DOHH2 (cell line): ENCODE data around the gene THRAP3.

Source experiments
- CTCF ChIP-seq: fragments of 200-600 bp; sonication (generic); IDR thresholded peaks from one replicate; pipeline ENCODE4 v1.5.1; 2014; ENCODE audit warnings: antibody characterized with exemption, mild to moderate bottlenecking, low read depth, low read length; ENCODE audit not compliant: poor library complexity, severe bottlenecking
- EZH2phosphoT487 ChIP-seq: fragments of 200-600 bp; sonication (generic); IDR thresholded peaks from 2 replicates; pipeline ENCODE4 v1.6.1; 2017; ENCODE audit warnings: borderline replicate concordance, mild to moderate bottlenecking, antibody characterized with exemption, low read length, moderate library complexity, mixed read lengths

DNA sequence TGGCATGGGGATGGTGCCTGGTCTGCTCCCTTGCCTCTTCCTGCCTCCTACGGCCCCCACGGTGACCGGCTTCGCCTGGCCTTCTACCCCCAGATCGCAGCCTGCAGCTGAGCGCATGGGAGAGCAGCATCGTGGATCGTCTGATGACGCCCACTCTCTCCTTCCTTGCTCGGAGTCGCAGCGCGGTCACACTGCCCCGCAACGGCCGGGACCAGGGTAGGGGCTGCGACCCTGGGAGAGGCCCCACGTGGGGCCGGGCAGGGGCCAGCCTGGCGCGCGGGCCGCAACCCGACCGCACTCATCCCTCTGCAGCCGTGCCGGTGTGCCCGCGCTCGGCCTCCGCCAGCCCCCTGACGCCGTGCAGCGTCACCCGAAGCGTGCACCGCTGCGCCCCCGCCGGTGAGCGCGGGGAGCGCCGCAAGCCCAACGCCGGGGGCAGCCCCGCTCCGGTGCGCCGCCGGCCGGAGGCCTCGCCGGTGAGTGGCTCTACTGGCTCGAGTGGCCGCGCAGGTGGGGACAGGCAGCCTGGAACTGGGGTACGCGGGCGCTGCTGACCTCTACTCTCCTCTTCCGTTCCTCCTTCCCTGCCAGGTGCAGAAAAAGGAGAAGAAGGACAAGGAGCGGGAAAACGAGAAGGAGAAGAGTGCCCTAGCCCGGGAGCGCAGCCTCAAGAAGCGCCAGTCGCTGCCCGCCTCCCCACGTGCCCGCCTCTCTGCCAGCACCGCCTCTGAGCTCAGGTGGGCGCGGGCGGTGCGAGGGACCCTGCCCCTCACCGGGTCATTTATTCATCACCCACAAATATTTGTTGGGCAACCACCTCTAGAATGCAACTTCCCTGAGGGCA lies 47.9 kb upstream of the THRAP3 start:
- TF ChIP-seq CTCF (no peak), EZH2phosphoT487 (no peak)
